ENCODE measurements around the gene SERTAD4. TPM values are rescaled to one million over a fixed set of nuclear protein-coding genes. Genes with fewer than 3 reads are reported as not detected.

The SERTAD4 gene
- total RNA-seq, 6 experiments from 2014 or later: 2.3 to 5.2 (median 3.9) TPM

DNA sequence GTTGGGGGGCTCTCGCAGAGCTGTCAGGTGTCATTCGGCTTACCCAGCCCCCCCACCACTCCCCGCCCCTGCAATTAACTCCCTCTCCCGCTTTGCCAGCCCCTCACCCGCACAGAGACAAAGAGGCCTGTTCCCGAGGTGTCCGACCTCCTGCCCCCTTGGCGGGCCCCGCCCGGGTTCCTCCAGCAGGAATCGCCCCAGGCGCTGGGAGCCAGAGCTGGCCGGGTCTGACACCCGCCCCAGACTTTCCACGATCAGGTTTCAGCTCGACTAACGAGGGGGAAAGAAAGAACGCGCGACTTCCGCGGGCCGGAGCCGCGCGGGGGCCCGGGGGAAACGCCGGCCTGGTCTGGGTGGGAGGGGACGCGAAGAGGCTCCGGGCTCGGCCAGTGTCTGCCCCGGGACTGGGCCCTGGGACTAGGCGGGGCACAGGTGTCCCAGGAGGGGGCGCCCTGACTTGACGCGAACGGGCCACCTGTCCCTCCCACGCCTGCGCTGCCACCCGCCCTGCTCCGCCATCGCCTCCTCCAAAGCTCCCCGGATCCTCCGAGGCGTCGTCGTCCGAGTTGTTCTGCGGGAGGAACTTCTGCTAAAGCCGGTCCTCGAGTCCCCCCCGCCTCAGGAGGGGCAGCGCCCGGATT is 59.8 kb downstream of the SERTAD4 start:
- no peaks in the 10 kb centered on the region for H3K36me3 Mint-ChIP-seq (ENCODE audit: low read depth)
- peak overlapping the region; percentile 91 for H3K27ac Mint-ChIP-seq
- TF ChIP-seq, protein P1, sequence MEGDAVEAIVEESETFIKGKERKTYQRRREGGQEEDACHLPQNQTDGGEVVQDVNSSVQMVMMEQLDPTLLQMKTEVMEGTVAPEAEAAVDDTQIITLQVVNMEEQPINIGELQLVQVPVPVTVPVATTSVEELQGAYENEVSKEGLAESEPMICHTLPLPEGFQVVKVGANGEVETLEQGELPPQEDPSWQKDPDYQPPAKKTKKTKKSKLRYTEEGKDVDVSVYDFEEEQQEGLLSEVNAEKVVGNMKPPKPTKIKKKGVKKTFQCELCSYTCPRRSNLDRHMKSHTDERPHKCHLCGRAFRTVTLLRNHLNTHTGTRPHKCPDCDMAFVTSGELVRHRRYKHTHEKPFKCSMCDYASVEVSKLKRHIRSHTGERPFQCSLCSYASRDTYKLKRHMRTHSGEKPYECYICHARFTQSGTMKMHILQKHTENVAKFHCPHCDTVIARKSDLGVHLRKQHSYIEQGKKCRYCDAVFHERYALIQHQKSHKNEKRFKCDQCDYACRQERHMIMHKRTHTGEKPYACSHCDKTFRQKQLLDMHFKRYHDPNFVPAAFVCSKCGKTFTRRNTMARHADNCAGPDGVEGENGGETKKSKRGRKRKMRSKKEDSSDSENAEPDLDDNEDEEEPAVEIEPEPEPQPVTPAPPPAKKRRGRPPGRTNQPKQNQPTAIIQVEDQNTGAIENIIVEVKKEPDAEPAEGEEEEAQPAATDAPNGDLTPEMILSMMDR (IDR thresholded peaks at IDR 0.05): peak; percentile 72
- H3K4me1 Mint-ChIP-seq (ENCODE audit: low read depth): peaks cover 48% of the 10 kb centered on the region
- H3K27me3 Mint-ChIP-seq (ENCODE audit: insufficient read depth): peaks cover 10% of the 10 kb centered on the region
- DNase-seq: peak; percentile 54
- H3K4me3 Mint-ChIP-seq: peak overlapping the region; percentile 91
- no peaks in the 10 kb centered on the region for H3K9me3 Mint-ChIP-seq

DNA sequence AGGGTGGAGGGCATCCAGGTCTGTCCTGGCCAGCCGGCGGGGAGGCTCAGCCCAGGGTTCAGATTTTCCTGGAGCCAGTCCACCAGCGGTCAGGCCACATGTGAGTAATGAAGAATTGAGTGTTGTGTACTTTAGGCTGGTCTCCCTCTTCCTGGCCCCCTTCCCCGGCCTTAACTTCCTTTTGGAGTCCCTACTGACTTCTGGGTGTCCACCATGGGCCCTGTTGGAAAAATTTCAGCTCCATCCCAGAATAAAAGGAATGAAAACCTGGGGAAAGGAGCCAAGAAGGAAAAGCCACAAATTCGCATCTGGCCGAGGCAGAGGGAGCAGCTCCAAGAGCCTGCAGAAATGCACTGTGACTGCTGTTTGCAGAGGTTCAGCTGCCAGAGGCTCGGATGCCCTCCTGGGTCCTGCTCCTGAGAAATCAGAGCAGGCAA is 60.6 kb downstream of the SERTAD4 start:
- Mint-ChIP-seq H3K9me3 (no peaks in the 10 kb centered on the region), H3K4me3 (peak overlapping the region; percentile 91), H3K36me3 (ENCODE audit: low read depth) (no peaks in the 10 kb centered on the region), H3K27ac (peak overlapping the region; percentile 91), H3K27me3 (ENCODE audit: insufficient read depth) (peaks cover 3% of the 10 kb centered on the region; the same call in 1 of the 2 replicates), H3K4me1 (ENCODE audit: low read depth) (peaks cover 54% of the 10 kb centered on the region)
- DNase-seq: peak; percentile 46
- TF ChIP-seq, protein P1 (IDR thresholded peaks at IDR 0.05): no peak

DNA sequence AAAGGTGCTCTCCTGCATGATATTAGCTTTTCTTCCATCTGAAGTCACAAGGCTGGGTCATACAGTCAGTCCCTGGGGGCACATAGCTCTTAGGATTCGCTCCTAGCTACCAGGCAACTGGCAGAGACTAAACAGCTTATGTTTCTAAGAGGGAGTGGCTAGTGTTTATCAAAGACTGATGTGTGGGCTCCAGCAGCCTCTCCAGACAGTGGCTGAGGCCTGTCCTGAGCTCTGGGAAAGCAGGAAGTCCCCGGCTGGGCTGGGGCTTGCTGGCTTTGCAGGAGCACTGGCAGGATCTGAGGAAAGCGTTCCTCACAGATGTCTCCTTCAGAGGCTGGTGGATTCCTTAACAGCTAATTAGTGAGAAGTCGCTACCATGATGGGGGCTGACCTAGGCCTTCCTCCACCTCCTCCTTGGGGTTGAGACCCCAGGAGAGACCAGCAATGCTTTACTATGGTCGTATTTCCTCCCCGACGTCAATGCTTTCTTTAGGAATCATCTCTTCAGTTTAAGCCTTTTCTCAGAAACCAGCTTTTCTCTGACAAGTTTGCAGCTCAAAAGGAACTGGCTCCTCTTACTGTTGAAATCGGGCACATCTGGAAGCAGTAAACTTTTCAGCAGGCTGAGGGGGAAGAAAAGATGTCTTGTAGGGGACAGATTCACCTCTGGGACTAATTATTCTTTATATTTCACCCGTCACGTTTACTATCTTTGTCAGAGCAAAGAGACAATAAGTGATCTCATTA is 62.6 kb downstream of the SERTAD4 start:
- Mint-ChIP-seq H3K36me3 (ENCODE audit: low read depth) (no peaks in the 10 kb centered on the region), H3K27ac (peak overlapping the region; percentile 77), H3K9me3 (no peaks in the 10 kb centered on the region), H3K4me1 (ENCODE audit: low read depth) (peaks cover 69% of the 10 kb centered on the region), H3K27me3 (ENCODE audit: insufficient read depth) (peaks cover 2% of the 10 kb centered on the region; the same call in 1 of the 2 replicates), H3K4me3 (0 out of 2 replicates have a peak overlapping the region, but pooled peaks have one; percentile 17)
- TF ChIP-seq, protein P1 (IDR thresholded peaks at IDR 0.05): no peak
- DNase-seq: peak; percentile 73

Other genes starting within 250 kb of the SERTAD4 start
- gene HHAT, start 96.1 kb downstream of the SERTAD4 start, total RNA-seq (2021; fragmentation: NEBNext Ultra II Directional; extraction: Animal tissue kit (Norgen Biotek cat#: 25700)): 1 to 10 TPM; 2.8 to 3.9 (median 3.2) TPM